Middle frontal gyrus (tissue), 1 donor: ENCODE results near the gene CLEC18B.
"Not testable (repeated sequence)": the region's sequence is repeated elsewhere in the genome, so short reads cannot be mapped to it uniquely, and the experiment has no call there.

Source experiments
- DNase-seq: peaks from one replicate; pipeline ENCODE4 v3.0.0-alpha.2; 2015; ENCODE audit warnings: low spot score; ENCODE audit errors: extremely low spot score

CLEC18B gene

DNA sequence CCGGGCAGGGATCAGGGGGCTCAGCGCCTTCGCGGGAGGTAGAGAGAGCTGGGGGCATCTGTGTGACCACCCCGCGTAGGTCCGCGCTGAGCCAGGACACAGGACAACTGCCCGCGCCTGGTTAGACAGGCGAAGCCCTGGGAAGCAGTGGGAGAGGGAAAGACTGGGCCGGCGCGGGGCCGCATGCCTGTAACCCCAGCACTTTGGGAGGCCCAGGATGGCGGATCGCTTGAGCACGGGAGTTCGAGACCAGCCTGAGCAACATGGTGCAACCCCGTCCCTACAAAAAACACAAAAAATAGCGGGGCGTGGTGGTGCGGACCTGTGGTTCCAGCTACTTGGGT lies 13.9 kb downstream of the CLEC18B start:
- not testable (repeated sequence) for DNase-seq

DNA sequence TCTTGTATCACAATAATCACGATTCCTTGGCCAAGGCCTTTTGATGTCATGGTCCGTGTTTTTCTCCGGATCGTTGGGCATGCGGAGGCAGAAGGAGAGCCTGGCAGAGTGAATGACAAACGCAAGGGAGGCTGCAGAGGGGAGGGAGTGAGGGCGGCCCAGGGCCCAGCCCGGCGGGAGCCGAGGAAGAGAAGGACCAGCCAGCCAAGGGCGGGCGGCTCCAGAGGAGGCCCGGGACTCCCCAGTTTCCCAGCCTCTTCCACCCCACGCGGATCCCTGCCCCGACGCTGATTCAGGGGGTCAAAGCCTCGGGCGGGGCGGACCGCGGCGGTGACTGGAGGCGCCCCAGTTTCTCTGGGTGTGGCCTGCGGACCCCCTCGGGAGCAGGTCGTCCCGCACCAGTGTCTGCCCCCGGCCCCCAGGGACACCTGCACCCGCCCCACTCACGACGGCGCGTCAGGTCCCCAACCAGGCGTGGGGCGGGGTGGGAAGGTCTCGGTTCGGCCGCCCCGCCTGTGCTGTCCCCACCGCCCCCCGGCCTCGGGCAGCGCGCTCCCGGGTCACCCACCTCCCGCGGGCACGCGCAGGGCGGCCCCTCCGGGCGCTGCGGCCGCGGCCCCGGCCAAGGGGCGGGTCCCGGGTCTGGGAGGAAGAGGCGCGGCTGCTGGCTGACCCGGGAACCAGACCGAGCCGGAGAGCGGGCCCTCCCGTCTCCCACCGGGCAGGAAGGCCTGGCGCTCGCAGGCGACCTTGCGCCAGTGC lies 14.5 kb downstream of the CLEC18B start:
- DNase-seq = not testable (repeated sequence)

DNA sequence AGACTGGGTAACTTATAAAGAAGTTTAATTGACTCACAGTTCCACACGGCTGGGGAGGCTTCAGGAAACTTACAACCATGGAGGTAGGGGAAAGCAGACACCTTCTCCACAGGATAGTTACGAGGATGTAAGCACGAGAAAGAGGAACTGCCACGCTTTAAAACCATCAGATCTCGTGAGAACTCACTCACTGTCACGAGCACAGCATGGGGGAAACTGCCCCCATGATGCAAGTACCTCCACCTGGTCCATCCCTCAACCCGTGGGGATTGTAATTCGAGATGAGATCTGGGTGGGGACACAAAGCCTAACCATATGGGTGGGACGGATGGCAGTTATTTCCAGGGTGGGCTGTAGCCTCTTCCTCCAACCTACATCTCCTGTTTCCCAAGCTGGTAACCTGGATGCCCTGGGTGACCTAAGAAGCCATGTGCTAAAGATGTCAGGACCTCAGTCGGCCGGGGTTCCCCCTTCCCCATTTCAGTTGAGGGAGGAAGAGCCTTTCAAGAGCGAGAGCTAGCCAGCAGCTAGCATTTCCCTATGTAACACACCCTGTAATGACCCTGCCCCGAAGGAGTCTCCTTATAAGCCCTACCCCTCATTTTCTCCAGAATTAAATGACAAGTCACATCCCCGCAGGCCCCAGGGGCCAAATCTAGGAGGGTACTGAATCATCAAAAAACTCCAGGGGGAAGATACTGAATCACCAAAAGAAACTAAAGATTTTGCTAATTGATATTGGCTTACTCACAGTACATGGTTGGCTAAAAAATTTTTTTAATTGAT lies 16.9 kb downstream of the CLEC18B start:
- DNase-seq = not testable (repeated sequence)

DNA sequence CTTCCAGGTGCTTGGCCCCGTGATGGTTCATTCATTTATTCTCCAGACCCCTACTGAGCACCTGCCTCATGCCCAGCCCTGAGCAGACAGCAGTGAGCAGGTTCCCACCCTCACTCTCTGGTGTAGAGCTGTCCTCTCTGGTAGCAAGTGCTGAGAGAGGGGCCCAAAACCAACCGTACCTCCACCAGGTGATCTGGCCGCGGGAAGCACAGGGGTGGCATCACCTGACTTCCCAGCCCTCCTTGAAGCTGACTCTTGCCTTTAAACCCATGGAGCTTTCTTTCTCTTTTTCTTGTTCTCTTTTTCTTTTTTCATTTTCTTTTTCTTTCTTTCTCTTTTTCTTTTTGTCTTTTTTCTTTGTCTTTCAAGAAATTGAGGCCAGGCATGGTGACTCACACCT lies 21.0 kb downstream of the CLEC18B start:
- DNase-seq = not testable (repeated sequence)

DNA sequence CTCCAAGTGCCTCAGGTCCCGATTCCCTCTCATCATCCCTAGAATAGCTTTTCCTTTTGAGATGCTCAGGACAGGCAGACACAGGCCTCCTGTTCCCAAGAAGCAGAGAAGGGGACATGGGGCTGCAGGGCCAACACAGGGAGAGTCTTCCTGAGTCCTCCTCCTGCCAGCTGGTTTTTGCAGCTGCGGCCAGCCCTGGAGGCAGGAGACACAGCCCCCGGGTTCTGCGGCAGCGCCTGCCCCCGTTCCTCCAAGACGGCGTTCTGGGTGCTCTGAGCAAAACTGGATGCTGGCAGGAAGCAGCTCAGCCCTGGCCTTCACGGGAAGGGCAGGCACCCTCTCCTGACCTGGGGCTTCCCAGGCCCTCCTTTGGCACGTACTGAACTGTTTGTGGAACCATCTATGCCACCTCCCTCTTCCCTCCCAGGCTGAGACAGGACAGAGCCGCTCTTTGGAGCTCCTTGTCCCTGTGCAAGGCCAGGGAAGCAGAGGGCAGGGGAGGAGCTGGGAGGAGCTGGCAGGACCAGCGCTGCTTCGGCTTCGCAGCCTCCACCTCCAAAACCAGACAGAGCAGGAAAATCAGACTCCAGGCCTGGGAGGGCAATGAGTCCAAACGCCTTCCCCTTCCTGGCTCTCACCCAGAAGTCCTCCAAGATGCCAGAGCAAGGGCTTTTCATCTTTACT lies 22.9 kb downstream of the CLEC18B start:
- DNase-seq = not testable (repeated sequence)

GRCh38 chr16:74396521-74397017 lies 24.7 kb downstream of the CLEC18B start:
- DNase-seq = not testable (repeated sequence)

DNA sequence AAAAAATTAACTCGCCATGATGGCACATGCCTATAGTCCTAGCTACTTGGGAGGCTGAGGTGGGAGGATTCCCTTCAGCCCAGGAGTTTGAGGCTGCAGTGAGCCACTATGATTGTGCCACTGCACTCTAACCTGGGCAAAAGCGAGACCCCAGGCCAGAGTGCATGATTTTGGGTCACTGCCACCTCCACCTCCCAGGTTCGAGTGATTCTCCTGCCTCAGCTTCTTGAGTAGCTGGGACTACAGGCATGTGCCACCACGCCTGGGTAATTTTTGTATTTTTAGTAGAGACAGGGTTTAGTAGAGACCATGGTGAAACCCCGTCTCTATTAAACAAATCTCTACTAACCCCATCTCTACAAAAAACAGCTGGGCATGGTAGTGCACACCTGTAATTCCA lies 26.7 kb downstream of the CLEC18B start:
- DNase-seq = not testable (repeated sequence)

- not testable (repeated sequence) for DNase-seq
Measured at GRCh38 chr16:74394131-74394530, 27.1 kb downstream of the CLEC18B start.

DNA sequence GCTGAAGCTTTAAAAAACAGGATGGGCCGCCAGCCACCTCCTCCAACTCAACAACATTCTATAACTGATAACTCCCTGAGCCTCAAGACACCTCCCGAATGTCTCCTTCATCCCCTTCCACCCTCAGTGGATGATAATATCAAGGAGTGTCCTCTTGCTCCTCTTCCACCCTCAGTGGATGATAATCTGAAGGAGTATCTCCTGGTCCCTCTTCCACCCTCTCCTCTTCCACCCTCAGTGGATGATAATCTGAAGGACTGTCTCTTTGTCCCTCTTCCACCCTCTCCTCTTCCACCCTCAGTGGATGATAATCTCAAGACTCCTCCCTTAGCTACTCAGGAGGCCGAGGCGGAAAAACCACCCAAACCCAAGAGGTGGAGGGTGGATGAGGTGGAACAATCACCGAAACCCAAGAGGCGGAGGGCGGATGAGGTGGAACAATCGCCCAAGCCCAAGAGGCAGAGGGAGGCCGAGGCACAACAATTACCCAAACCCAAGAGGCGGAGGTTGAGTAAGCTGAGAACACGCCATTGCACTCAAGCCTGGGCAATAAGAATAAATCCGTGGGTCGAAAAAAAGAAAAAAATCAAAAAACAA lies 29.7 kb downstream of the CLEC18B start:
- DNase-seq = not testable (repeated sequence)

DNA sequence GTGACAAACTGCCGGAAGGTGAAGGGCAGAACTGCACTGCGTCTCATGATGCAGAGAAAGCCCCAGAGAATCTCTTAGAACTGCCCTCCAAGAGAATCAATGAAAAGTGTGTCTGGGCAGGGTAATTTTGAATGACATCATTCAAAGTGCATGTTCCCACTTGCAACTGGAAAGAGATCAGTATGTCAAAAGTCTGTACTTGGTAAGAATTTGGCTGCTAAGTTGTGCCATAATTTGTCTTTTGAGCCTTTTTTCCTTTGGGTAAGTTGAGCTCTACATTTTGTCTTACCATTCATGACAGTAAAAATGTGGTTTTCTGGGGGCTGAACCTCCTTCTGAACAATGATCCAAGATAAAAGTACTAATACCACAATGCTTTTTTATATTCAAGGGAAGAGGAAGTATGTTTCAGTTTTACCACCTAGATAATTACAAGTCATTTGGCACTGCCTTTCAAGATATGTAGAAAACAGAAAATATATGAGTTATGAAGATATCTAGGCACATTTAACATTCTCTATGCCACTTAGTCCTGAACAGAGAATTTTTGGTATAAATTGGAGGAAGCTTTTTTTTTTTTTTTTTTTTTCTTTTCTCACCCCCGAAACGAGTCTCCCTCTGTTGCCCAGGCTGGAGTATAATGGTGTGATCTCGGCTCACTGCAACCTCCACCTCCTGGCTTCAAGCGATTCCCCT lies 38.8 kb downstream of the CLEC18B start:
- not testable (repeated sequence) for DNase-seq

DNA sequence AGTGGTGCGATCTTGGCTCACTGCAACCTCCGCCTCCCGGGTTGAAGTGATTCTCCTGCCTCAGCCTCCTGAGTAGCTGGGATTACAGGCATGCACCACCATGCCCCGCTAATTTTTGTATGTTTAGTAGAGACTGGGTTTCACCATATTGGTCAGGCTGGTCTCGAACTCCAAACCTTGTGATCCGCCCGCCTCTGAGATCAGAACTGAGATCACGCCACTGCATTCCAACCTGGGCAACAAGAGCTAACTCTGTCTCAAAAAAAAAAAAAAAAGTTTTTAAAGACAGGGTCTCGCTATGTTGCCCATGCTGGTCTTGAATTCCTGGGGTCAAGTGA lies 47.5 kb downstream of the CLEC18B start:
- DNase-seq = not testable (repeated sequence)

DNA sequence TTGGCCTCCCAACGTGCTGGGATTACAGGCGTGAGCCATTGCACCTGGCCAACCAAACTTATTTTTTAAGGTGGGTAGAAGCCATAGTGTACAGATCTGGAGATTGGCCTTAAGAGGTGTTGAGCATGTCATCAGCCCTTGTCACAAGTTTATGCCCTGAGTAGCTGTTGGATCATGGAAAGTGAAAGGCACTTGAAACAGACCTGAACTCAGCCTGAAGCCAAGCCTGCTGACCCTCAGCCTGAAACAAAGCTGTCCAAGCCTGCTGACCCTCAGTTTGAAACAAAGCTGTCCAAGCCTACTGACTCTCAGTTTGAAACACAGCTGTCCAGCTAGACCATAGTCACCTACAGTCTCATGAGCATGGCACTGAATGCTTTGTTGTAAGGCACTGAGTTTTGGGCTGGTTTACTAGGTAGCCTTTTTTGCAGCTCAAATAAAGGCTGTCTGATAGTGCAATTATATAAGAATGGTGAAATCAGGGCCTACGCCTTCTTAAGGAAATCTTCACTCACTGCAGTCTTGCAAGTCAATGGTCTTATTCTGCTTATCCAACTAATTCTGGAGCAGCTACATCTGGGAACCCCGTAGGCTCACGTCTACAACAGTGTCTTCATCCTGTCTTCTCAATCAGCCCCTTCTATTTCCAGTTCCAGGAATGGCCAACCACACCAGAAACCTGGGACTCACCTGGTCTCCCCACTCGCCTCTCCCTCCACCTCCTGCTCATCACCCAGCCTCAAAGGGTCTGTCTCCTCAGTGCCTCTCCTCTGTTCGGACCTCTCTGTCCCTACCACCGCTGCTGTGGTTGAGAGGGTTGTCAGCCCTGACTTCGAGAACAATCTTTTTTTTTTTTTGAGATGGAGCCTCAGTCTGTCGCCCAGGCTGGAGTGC lies 48.1 kb downstream of the CLEC18B start:
- no peak for DNase-seq

DNA sequence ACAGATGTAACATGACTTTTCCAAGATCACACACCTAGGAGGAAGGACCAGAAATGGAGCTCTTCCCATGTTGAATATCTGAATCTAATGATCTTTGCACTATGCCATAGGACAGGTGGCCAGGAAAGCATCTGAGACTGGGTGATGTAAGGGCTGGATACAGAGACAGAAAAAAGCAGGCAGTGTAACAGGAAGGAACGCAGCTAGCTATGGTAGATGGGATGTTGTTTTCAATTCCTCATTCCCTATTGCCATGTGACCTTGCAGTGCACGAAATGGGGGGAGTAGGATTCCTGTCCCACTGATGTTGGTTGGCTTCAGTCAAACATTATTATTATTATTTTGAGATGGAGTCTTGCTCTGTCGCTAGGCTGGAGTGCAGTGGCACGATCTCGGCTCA lies 48.9 kb downstream of the CLEC18B start:
- DNase-seq = no peak

- DNase-seq = not testable (repeated sequence)
Measured at GRCh38 chr16:74370338-74371135, 50.7 kb downstream of the CLEC18B start.

GRCh38 chr16:74368002-74368911 lies 53.0 kb downstream of the CLEC18B start:
- peak; percentile 94 for DNase-seq

DNA sequence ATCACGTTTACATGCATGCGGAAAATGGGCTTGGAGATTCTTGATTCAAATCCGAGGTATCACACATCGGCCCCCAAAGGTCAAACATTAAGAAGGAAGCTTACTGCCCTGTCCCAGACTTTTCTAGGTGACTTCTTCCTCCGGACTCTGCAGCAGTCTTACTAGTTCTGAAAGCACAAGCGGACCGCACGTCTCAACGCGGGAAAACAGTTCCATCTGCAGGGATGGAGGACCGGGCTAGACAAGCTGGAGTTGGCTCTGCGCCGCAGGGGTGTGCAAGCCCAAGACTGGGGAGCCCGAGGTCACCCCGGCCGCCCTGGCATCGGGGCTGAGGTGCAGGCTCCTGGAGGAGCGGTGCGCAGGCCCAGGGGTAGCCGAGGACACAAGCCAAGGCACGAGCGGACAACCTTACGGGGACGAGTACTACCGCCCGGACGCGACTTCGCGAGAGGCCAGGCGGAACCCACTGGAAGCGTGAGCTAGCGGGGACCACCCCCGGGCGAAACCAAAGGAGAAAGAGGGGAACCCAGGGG lies 53.7 kb downstream of the CLEC18B start:
- not testable (repeated sequence) for DNase-seq

GRCh38 chr16:74361646-74362610 lies 59.4 kb downstream of the CLEC18B start:
- not testable (repeated sequence) for DNase-seq
